H1 (cell line): ENCODE results near the gene GRID1. TPM values are rescaled to one million over a fixed set of nuclear protein-coding genes. Genes with fewer than 3 reads are reported as not detected.
A peak's percentile ranks its signal among the peaks of the same experiment; 100 is the strongest.

Source experiments
- CTCF ChIA-PET: fragments of 300-600 bp; sonication (Branson Sonifier 250); formaldehyde crosslinking; loops from one replicate; lab custom pipeline; 2021; ENCODE audit not compliant: partially characterized antibody; lab: Charles Lee
- POLR2A ChIA-PET: fragments of 300-600 bp; sonication (Branson Sonifier 250); formaldehyde crosslinking; loops from one replicate; lab custom pipeline; 2021; ENCODE audit warnings: inconsistent platforms; ENCODE audit not compliant: partially characterized antibody; lab: Charles Lee
- DNase-seq, 2 experiments: peaks; one replicate each; pipeline versions ENCODE4 v3.0.0 to v3.0.0-alpha.2; 2010 to 2022; ENCODE audit warnings: low spot score in 2 of 2, low read depth in 1 of 2, mixed read lengths in 1 of 2
- FAIRE-seq: peaks from 2 replicates; lab custom pipeline; 2011; peaks lifted over from hg19 to GRCh38; lab: Jason Lieb, UNC
- H2AFZ ChIP-seq: 2 replicates; pipeline ENCODE4 v1.8.1; 2012; ENCODE audit warnings: low read length, inconsistent platforms
- H2AK5ac ChIP-seq: 2 replicates; pipeline ENCODE4 v1.6.1; 2013; ENCODE audit warnings: low read depth, low read length
- H2BK120ac ChIP-seq: replicated peaks from 2 replicates; pipeline ENCODE3; 2013; ENCODE audit warnings: low read depth, low read length, inconsistent platforms
- H2BK12ac ChIP-seq: 2 replicates; pipeline ENCODE4 v1.6.1; 2013; ENCODE audit warnings: low read depth, low read length
- H2BK15ac ChIP-seq: 2 replicates; pipeline ENCODE4 v1.6.1; 2013; ENCODE audit warnings: low read length
- H2BK20ac ChIP-seq: 2 replicates; pipeline ENCODE4 v1.6.1; 2013; ENCODE audit warnings: low read length
- H2BK5ac ChIP-seq: 2 replicates; pipeline ENCODE4 v1.6.1; 2013; ENCODE audit warnings: low read depth, low read length
- H3K14ac ChIP-seq: 2 replicates; pipeline ENCODE4 v1.6.1; 2013; ENCODE audit warnings: inconsistent platforms; ENCODE audit not compliant: insufficient read length
- H3K18ac ChIP-seq: 2 replicates; pipeline ENCODE4 v1.6.1; 2013; ENCODE audit warnings: low read length; ENCODE audit errors: extremely low read depth
- H3K23ac ChIP-seq: 2 replicates; pipeline ENCODE4 v1.6.1; 2013; ENCODE audit warnings: inconsistent platforms; ENCODE audit not compliant: insufficient read length
- H3K23me2 ChIP-seq: 2 replicates; pipeline ENCODE4 v1.6.1; 2013; ENCODE audit warnings: low read depth, low read length
- H3K27ac ChIP-seq: 2 replicates; pipeline ENCODE4 v1.6.1; 2011; ENCODE audit warnings: low read depth, low read length, inconsistent platforms
- H3K27me3 ChIP-seq, 4 experiments: replicated peaks in 1 of 4; 1 replicate in 1 of 4; 2 replicates in 3 of 4; pipeline versions ENCODE4 v1.6.1 to v1.8.1; 2011 to 2013; ENCODE audit warnings: low read length in 3 of 4, mild to moderate bottlenecking in 3 of 4, inconsistent platforms in 2 of 4, mixed read lengths in 2 of 4, moderate library complexity in 1 of 4; ENCODE audit not compliant: control insufficient read depth in 3 of 4, insufficient read depth in 3 of 4; ENCODE audit errors: extremely low read depth in 1 of 4
- H3K36me3 ChIP-seq, 4 experiments: 2 replicates each; pipeline versions ENCODE4 v1.6.1 to v1.8.1; 2011 to 2013; ENCODE audit warnings: mild to moderate bottlenecking in 4 of 4, low read length in 3 of 4, moderate library complexity in 2 of 4, control low read depth in 1 of 4, inconsistent platforms in 1 of 4; ENCODE audit not compliant: insufficient read depth in 4 of 4, control insufficient read depth in 2 of 4
- H3K4ac ChIP-seq: replicated peaks from 2 replicates; pipeline ENCODE3; 2013; ENCODE audit warnings: low read length, low read depth, mixed read lengths, inconsistent platforms; ENCODE audit not compliant: insufficient read length
- H3K4me1 ChIP-seq, 4 experiments: replicated peaks in 1 of 4; 1 replicate in 1 of 4; 2 replicates in 3 of 4; pipeline versions ENCODE4 v1.6.1 to v1.8.1; 2011 to 2013; ENCODE audit warnings: low read length in 3 of 4, inconsistent platforms in 2 of 4, mixed read lengths in 1 of 4; ENCODE audit not compliant: insufficient read depth in 4 of 4, control insufficient read depth in 3 of 4
- H3K4me2 ChIP-seq, 2 experiments: 2 replicates each; pipeline versions ENCODE4 v1.6.1 to v1.8.1; 2011 to 2013; ENCODE audit warnings: low read depth in 2 of 2, low read length in 2 of 2, control low read depth in 1 of 2, inconsistent platforms in 1 of 2, mild to moderate bottlenecking in 1 of 2; ENCODE audit not compliant: insufficient read depth in 1 of 2
- H3K4me3 ChIP-seq, 4 experiments: fragments of 200-600, 300-600 bp in 1 of 4; sonication (generic), shearing (Covaris generic), sonication (Bioruptor Twin) in 1 of 4; 2 replicates each; pipeline versions ENCODE4 v1.5.1 to v1.8.1; 2011 to 2016; ENCODE audit warnings: low read length in 4 of 4, low read depth in 3 of 4, control low read depth in 2 of 4, inconsistent platforms in 2 of 4, mild to moderate bottlenecking in 2 of 4, mixed read lengths in 1 of 4, moderate library complexity in 1 of 4; ENCODE audit not compliant: insufficient read depth in 2 of 4; ENCODE audit errors: extremely low read depth in 1 of 4
- H3K56ac ChIP-seq: replicated peaks from 2 replicates; pipeline ENCODE3; 2013; ENCODE audit warnings: low read depth, mild to moderate bottlenecking, mixed read lengths, low read length, inconsistent platforms; ENCODE audit not compliant: insufficient read length
- H3K79me1 ChIP-seq: 2 replicates; pipeline ENCODE4 v1.6.1; 2013; ENCODE audit warnings: low read depth, low read length, control low read depth
- H3K79me2 ChIP-seq, 2 experiments: 2 replicates each; pipeline versions ENCODE4 v1.6.1 to v1.8.1; 2012 to 2013; ENCODE audit warnings: low read length in 2 of 2, mild to moderate bottlenecking in 2 of 2, inconsistent platforms in 1 of 2; ENCODE audit not compliant: insufficient read depth in 2 of 2, control insufficient read depth in 1 of 2
- H3K9ac ChIP-seq, 4 experiments: replicated peaks in 1 of 4; 1 replicate in 1 of 4; 2 replicates in 3 of 4; pipeline versions ENCODE4 v1.6.1 to v1.8.1; 2011 to 2013; ENCODE audit warnings: low read depth in 3 of 4, low read length in 3 of 4, control low read depth in 2 of 4, mild to moderate bottlenecking in 2 of 4, moderate library complexity in 2 of 4, inconsistent platforms in 1 of 4; ENCODE audit errors: extremely low read depth in 1 of 4
- H3K9me3 ChIP-seq, 2 experiments: 2 replicates each; pipeline versions ENCODE4 v1.6.1 to v1.8.1; 2012 to 2013; ENCODE audit warnings: mild to moderate bottlenecking in 2 of 2, moderate library complexity in 2 of 2, control low read depth in 1 of 2, inconsistent platforms in 1 of 2, low read depth in 1 of 2, low read length in 1 of 2, mixed read lengths in 1 of 2; ENCODE audit not compliant: insufficient read depth in 2 of 2
- H4K20me1 ChIP-seq, 2 experiments: replicated peaks in 1 of 2; 2 replicates each; pipeline versions ENCODE3 to v1.8.1; 2011 to 2013; ENCODE audit warnings: inconsistent platforms in 2 of 2, low read length in 2 of 2, mild to moderate bottlenecking in 1 of 2; ENCODE audit not compliant: insufficient read depth in 2 of 2, control insufficient read depth in 1 of 2
- H4K5ac ChIP-seq: 2 replicates; pipeline ENCODE4 v1.6.1; 2013; ENCODE audit warnings: low read length, low read depth, mixed read lengths, inconsistent platforms; ENCODE audit not compliant: insufficient read length
- H4K8ac ChIP-seq: 2 replicates; pipeline ENCODE4 v1.8.0; 2013; ENCODE audit warnings: mild to moderate bottlenecking, moderate library complexity, low read length, inconsistent platforms; ENCODE audit not compliant: insufficient read depth; ENCODE audit errors: extremely low read depth
- H4K91ac ChIP-seq: replicated peaks from 2 replicates; pipeline ENCODE3; 2013; ENCODE audit warnings: low read length, mixed read lengths, inconsistent platforms; ENCODE audit not compliant: insufficient read length
- GTF2F1 ChIP-seq: IDR thresholded peaks from 2 replicates; pipeline ENCODE4 v1.6.1; 2012; ENCODE audit warnings: low read depth, low read length, improper control_type of control experiment, borderline replicate concordance
- HDAC2 ChIP-seq, 2 experiments: fragments of 300-600 bp in 1 of 2; sonication (generic) in 1 of 2; IDR thresholded peaks; 2 replicates each; pipeline ENCODE4 v1.6.1; 2011 to 2012; ENCODE audit warnings: low read depth in 2 of 2, low read length in 2 of 2, mild to moderate bottlenecking in 2 of 2, moderate library complexity in 2 of 2, borderline replicate concordance in 1 of 2, inconsistent platforms in 1 of 2
- JUN ChIP-seq: IDR thresholded peaks from 2 replicates; pipeline ENCODE4 v1.6.1; 2011; ENCODE audit warnings: low read depth, mild to moderate bottlenecking, improper control_type of control experiment, low read length
- POU5F1 ChIP-seq: IDR thresholded peaks from 2 replicates; pipeline ENCODE4 v1.6.1; 2011; ENCODE audit warnings: low read depth, mild to moderate bottlenecking, low read length, moderate library complexity
- RFX5 ChIP-seq: IDR thresholded peaks from 2 replicates; pipeline ENCODE4 v1.6.1; 2011; ENCODE audit warnings: low read depth, low read length, improper control_type of control experiment, borderline replicate concordance
- SAP30 ChIP-seq: fragments of 300-600 bp; sonication (generic); IDR thresholded peaks from 2 replicates; pipeline ENCODE4 v1.7.1; 2012; ENCODE audit warnings: low read length, moderate library complexity, mild to moderate bottlenecking, inconsistent platforms; ENCODE audit not compliant: insufficient read depth, insufficient replicate concordance
- SIX5 ChIP-seq: IDR thresholded peaks from 2 replicates; pipeline ENCODE4 v1.6.1; 2011; ENCODE audit warnings: mild to moderate bottlenecking, low read depth, low read length
- SP2 ChIP-seq: IDR thresholded peaks from 2 replicates; pipeline ENCODE4 v1.6.1; 2012; ENCODE audit warnings: mild to moderate bottlenecking, low read length, inconsistent platforms
- TAF7 ChIP-seq: optimal IDR thresholded peaks from 2 replicates; pipeline ENCODE3; 2011; ENCODE audit warnings: low read depth, mild to moderate bottlenecking, inconsistent platforms, low read length, moderate library complexity, borderline replicate concordance
- TBP ChIP-seq: IDR thresholded peaks from 2 replicates; pipeline ENCODE4 v1.6.1; 2011; ENCODE audit warnings: low read depth, low read length, improper control_type of control experiment
- WGBS, 2 experiments: shearing (Covaris generic) in 1 of 2; methylation state at CpG; one replicate each; pipeline versions ENCODE4 v1.1.6 to v1.1.7; 2013 to 2015; ENCODE audit warnings: low lambda C conversion rate in 2 of 2, mixed read lengths in 2 of 2, inconsistent platforms in 1 of 2, low coverage in 1 of 2, missing lambda C conversion rate in 1 of 2; ENCODE audit not compliant: insufficient replicate concordance in 2 of 2, insufficient coverage in 1 of 2, insufficient read length in 1 of 2; ENCODE audit errors: extremely low coverage in 1 of 2, missing lambda C conversion rate in 1 of 2; 5-methylcytosine and 5-hydroxymethylcytosine counted together
- polyA plus RNA-seq, 7 experiments: library from polyadenylated mRNA; depleted of rRNA in 3 of 7; stranded (reverse) in 5 of 7; unstranded in 2 of 7; fragments of >200 nt in 5 of 7; fragments of 200-250 nt in 2 of 7; gene quantifications; 1 replicate in 5 of 7; 2 replicates in 1 of 7; 4 replicates in 1 of 7; pipeline versions ENCODE4 v1.2.1 to v1.2.3, GENCODE V29; 2011 to 2013; ENCODE audit warnings: missing spikeins in 2 of 7, mixed read lengths in 2 of 7
- total RNA-seq: library from RNA; stranded (reverse); fragmentation: NEBNext Ultra II Directional; extraction: Animal tissue kit (Norgen Biotek cat#: 25700); gene quantifications from 2 replicates; pipeline ENCODE4 v1.2.1, GENCODE V29; 2021
- TF ChIP-seq, protein P1 (sequence below): IDR thresholded peaks from 2 replicates; pipeline ENCODE4 v1.6.1; 2012; ENCODE audit warnings: inconsistent platforms

Gene GRID1
- total and polyA plus RNA-seq, 2 of the 8 experiments (the other 6 are each of a cell fraction or from before 2014, with no cell fraction given): 0.22 to 0.30 TPM

DNA sequence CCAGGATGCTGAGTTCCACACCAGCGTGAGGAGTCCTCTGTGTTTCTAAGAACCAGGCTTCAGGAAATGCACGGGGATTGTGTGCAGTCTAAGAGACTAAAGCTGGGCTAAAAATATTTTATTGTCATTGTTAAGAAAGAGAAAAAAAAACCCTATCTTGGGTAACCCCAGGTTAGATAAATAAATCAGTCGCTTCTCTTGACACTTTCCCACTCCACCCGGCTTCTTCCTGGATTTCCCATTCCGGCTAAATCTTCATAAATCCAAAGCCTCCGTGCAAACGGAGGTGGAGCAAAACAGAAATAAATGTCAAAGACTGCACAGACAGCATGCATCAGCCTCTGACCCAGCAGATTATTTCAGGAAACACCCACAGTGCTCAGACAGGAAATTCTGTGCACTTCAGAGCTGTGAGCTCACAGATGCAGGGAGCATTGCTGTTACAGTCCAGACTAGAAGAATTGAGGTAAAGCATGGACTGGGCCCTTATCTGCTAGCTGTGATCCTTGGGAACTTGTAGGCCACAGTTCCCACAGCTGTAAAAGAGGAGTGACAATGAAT lies 44.8 kb upstream of the GRID1 start:
- Histone ChIP-seq H2BK20ac (no peak overlapping the region), H3K36me3 (no peaks in the 10 kb centered on the region), H2BK12ac (no peak overlapping the region), H2BK5ac (no peak overlapping the region), H3K79me2 (no peaks in the 10 kb centered on the region), H4K8ac (no peak overlapping the region), H3K9me3 (no peaks in the 10 kb centered on the region), H3K27ac (no peak overlapping the region), H3K14ac (no peak overlapping the region), H3K23ac (no peak overlapping the region), H2BK120ac (no peak overlapping the region), H3K18ac (no peak overlapping the region), H3K4ac (no peak overlapping the region), H3K4me2 (no peak overlapping the region), H3K56ac (no peak overlapping the region), H2AK5ac (no peak overlapping the region), H3K23me2 (no peaks in the 10 kb centered on the region), H2AFZ (peak overlapping the region; percentile 32; the same call in 1 of the 2 replicates), H4K20me1 (no peaks in the 10 kb centered on the region), H3K9ac (no peak overlapping the region), H3K79me1 (no peaks in the 10 kb centered on the region; the same call in 1 of the 2 replicates), H4K91ac (no peak overlapping the region), H4K5ac (no peak overlapping the region), H2BK15ac (no peak overlapping the region), H3K4me1 (peaks cover 0 to 4% (median 1%) of the 10 kb centered on the region in 4 experiments; a peak in 3 of 7 replicates), H3K4me3 (no peak overlapping the region), H3K27me3 (no peaks in the 10 kb centered on the region)
- 87% methylated on average over 7 of the region's 7 CpGs; no CpG with 5 or more reads in 1 of the 2 experiments for WGBS, 2 experiments
- CTCF ChIA-PET: interaction anchor here (0.8 to 1.6 kb wide), 4 partner anchors 9 to 178 kb away, joined by 3 read pairs; no protein-coding TSS in a partner anchor
- POLR2A ChIA-PET: no interaction called here
- no peak for FAIRE-seq
- DNase-seq: no peak
- TF ChIP-seq, protein P1, sequence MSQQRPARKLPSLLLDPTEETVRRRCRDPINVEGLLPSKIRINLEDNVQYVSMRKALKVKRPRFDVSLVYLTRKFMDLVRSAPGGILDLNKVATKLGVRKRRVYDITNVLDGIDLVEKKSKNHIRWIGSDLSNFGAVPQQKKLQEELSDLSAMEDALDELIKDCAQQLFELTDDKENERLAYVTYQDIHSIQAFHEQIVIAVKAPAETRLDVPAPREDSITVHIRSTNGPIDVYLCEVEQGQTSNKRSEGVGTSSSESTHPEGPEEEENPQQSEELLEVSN: no peak
- TF ChIP-seq SAP30: no peak
- TF ChIP-seq HDAC2 (IDR thresholded peaks at IDR 0.05; ENCODE audit: borderline replicate concordance in 1 of 2, low read depth in 2 of 2, low read length in 2 of 2): no peak
- TF ChIP-seq SIX5: no peak
- no peak for TF ChIP-seq POU5F1
- TF ChIP-seq JUN: no peak
- no peak for TF ChIP-seq TAF7
- no peak for TF ChIP-seq RFX5
- no peak for TF ChIP-seq GTF2F1
- TF ChIP-seq TBP: no peak
- TF ChIP-seq SP2: no peak
